GM21825 (cell line): ENCODE measurements around the gene PSMC3IP.
"Not testable (repeated sequence)": the region's sequence is repeated elsewhere in the genome, so short reads cannot be mapped to it uniquely, and the experiment has no call there.

Experiments used
- ATAC-seq: cut with Tn5 transposase; IDR thresholded peaks from one replicate; pipeline ENCODE4 v1.9.1; 2021; ENCODE audit warnings: mild to moderate bottlenecking, moderate library complexity; ENCODE audit not compliant: unreplicated experiment

The PSMC3IP gene

GRCh38 chr17:42562388-42563142, 15.0 kb downstream of the PSMC3IP start:
- ATAC-seq = no peak

- ATAC-seq = peak; percentile 43
Observed at GRCh38 chr17:42561897-42562387, 15.6 kb downstream of the PSMC3IP start, which contains the start of gene COASY. COASY (plus strand) TSS chr17:42562148; CDS start chr17:42562623, 475 bp downstream.

DNA sequence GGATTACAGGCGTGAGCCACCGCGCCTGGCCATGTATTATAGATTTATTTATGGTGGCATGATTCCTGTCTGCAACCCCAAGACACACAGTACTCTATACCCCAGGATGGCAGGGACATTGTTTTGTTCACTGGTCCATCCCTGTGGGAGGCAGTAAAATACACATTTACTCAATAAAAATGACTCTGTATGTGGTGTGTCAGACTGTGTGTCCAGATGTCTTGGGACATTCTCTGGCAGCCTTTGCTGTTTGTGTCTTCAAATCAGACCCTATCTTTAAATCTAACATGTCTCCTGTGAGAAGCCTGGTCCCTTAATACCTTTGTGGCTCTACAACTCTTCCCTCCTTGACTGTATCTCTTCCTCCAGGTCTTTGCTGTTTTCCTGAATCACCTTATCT, 17.3 kb downstream of the PSMC3IP start:
- no peak for ATAC-seq

DNA sequence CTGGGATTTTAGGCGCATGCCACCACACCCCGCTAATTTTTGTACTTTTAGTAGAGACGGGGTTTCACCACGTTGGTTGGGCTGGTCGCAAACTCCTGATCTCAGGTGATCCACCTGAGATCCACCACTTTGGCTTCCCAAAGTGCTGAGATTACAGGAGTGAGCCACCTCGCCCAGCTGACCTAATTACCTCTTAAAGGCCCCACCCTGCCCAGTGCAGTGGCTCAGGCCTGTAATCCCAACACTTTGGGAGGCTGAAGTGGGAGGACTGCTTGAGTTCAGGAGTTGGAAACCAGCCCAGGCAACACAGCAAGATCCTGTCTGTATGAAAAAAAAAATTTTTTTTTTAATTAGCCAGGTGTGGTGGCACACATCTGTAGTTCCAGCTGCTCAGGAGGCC, 18.5 kb downstream of the PSMC3IP start:
- ATAC-seq = no peak

DNA sequence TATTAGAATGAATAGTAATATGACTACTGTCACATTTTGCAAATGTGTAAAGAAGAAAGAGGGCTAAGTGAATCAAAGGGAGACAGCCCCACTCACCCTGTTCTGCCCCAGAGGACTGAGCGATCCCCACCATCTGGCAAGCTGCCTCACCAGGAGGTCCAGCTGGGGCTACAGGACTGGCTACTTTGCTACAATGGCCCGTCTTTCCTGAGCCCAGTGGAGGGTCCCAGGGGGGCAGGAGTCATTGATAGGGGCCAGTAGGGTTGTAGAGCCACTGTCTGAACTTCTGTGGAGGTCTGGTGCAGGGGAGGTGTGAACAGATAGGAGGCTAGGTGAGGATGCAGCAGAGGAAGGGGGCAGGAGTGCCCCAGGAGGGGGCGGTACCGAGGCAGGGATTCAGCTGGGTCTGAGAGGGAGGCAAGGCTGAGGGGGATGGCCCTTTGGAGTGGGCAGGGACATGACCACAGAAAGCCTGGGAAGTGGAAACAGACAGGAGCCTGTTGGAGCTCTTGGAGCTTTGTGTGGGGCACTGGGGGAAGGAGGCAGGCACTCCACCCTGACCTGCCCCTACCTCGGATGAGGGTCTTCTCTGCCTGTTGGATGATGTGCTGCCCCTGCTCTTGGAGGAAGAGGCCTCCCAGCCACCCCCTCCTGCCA, 21.4 kb downstream of the PSMC3IP start:
- not testable (repeated sequence) for ATAC-seq

GRCh38 chr17:42555122-42555622, 22.4 kb downstream of the PSMC3IP start:
- ATAC-seq = no peak

DNA sequence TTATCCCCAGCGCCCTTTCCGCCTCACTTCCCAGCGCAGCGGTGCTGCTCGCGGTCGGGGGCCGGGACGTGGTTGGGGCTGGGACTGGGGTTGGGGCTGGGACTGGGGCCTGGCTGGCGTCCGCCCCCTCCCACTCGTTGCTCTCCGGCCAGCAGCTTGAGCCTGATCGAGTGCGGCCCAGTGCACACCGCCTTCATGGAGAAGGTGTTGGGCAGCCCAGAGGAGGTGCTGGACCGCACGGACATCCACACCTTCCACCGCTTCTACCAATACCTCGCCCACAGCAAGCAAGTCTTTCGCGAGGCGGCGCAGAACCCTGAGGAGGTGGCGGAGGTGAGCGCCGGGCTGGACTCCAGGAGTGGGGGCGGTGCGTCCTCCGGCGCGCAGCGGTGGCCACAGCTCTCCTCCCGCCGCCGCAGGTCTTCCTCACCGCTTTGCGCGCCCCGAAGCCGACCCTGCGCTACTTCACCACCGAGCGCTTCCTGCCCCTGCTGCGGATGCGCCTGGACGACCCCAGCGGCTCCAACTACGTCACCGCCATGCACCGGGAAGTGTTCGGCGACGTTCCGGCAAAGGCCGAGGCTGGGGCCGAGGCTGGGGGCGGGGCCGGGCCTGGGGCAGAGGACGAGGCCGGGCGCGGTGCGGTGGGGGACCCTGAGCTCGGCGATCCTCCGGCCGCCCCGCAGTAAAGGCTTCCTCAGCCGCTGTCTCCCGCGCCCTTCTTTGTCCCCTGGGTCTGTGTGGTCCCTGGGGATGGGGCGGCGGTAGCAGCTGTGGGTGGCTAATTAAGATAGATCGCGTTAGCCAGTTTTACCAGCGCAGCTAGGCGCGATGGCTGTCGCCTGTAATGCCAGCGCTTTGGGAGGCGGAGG, 23.0 kb downstream of the PSMC3IP start:
- ATAC-seq = peak; percentile 74

DNA sequence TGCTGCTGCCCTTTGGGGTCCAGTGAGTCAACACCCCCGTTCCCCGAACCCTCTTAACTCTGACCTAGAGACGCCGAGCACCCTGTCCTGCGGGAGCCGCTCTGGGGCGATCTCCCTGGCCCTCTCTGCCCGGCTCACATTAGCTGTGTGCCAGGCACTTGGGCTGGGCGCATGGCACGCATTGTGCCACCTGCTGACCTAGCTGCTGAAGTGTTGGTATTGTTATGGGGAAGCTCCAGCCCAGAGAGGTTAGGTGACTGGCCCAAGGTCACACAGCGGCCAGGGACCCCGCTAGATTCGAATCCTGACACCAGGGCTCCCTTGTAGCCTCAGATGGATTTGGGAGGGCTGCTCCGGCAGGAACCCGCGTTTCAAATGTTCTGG, 23.7 kb downstream of the PSMC3IP start:
- ATAC-seq = no peak

- no peak for ATAC-seq
Observed at GRCh38 chr17:42553161-42553818, 24.2 kb downstream of the PSMC3IP start.

DNA sequence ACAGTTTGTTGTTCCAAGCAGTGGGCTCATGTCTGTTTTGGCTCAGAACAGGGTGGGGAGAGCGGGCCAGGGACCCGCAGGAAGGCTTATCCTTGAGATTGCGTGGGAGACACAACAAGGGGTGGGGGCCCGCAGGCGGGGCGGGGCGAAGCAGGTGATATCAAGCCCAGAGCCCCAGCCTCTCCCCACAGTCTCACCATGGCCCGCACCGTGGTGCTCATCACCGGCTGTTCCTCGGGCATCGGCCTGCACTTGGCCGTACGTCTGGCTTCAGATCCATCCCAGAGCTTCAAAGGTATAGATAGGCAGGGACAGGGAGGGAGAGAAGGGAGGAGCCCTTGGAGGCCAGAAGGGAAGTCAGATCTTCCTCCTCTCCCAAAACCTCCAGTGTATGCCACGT, 24.8 kb downstream of the PSMC3IP start, which contains the start of gene HSD17B1:
TSS of gene HSD17B1 (plus strand) at position 188 of the 400 bp plus-strand sequence. CDS start at position 199, 11 bp downstream.
- not testable (repeated sequence) for ATAC-seq

- ATAC-seq = no peak
Observed at GRCh38 chr17:42548993-42549755, 28.4 kb downstream of the PSMC3IP start.

GRCh38 chr17:42548070-42548837, 29.3 kb downstream of the PSMC3IP start:
- no peak for ATAC-seq

GRCh38 chr17:42547698-42548069, 29.8 kb downstream of the PSMC3IP start:
- no peak for ATAC-seq

DNA sequence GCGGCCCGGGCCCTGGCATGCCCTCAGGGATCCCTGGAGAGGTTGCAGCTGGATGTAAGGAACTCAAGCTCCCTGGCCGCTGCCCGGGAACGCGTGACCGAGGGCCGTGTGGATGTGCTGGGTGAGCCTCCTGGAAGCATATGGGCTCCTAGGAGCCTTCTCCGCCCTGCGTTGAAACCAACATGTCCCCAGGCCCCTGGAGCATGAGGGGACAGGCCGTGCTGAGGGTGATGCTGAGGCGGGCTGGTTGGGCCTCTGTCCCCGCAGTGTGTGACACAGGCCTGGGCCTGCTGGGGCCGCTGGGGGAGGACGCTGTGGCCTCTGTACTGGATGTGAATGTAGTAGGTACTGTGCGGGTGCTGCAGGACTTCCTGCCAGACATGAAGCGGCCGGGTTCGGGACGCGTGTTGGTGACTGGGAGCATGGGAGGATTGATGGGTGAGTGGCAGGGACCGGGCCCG, 30.5 kb downstream of the PSMC3IP start:
- no peak for ATAC-seq

DNA sequence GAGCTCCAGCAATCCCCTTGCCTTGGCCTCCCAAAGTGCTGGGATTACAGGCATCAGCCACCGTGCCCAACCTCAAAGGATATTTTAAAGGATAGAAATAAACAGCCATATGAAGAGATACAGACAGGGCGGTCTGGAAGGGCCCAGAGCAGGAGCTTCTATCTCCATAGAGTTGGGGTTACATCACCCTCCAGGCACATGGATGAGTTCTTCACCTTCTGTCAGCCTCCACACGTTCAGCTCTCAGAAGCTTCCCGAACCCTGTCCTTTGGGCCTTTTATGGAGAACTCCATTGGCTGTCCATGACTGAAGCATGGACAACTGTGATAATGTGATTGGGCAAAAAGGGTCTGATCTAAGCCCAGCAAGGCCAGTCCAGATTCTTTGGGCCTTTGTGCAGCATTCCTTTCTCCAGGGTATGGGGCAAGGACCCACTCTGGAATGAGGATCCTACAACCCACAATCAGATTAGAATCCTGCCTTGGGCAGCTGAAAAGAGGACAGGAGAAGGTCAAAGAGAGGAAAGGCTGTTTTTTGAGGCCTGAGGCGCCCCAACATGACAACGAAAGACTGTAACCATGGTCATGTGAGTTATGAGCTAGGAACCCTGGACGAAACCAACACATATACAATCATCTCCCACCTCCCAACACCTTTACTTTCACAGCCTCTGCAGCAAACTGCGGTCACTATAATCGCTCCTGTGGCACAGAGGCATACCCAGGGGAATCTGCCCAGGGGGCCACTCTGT, 31.6 kb downstream of the PSMC3IP start:
- ATAC-seq = not testable (repeated sequence)

DNA sequence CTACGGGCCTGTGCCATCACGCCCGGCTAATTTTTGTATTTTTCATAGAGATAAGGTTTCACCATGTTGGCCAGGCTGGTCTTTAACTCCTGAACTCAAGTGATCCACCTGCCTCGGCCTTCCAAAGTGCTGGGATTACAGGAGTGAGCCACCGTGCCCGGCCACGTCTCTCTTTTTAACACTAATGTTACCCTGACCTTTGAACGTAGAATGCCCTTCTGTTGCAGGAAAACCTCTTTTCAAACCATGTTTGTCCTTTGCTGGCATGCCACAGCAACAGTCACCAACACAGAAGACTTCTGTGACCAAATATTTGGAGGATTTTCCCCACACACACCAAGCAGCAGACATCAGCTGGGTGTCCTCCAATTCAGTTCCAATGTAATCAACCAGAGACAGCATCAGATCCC, 32.6 kb downstream of the PSMC3IP start:
- ATAC-seq = no peak

- ATAC-seq = no peak
Observed at GRCh38 chr17:42543190-42544079, 34.1 kb downstream of the PSMC3IP start.
